Measurements from ENCODE around the gene ZNF628.
A peak's percentile ranks its signal among the peaks of the same experiment; 100 is the strongest.

- TF ChIP-seq CTCF (IDR thresholded peaks at IDR 0.05) (peak in 1 of 6 experiments; percentile 9), POLR2A (IDR thresholded peaks at IDR 0.05) (no peak)
Observed at GRCh38 chr19:55486043-55486970, 9.9 kb downstream of the ZNF628 start.
